Gastroesophageal sphincter (tissue), 4 donors: Measurements from ENCODE around the gene DYRK3. TPM values are rescaled to one million over a fixed set of nuclear protein-coding genes. Genes with fewer than 3 reads are reported as not detected.

Experiments
- ATAC-seq: fragments of 150-250 bp; one replicate; pipeline ENCODE4 v1.9.1; 2016; ENCODE audit warnings: mild to moderate bottlenecking, moderate library complexity
- H3K27ac ChIP-seq, 4 donors: fragments of 200-600 bp; sonication (generic) in 3 of 4; 1 replicate in 3 of 4; 2 replicates in 1 of 4; pipeline ENCODE4 v1.5.1; 2016 to 2019
- H3K27me3 ChIP-seq: fragments of 200-600 bp; sonication (generic); one replicate; pipeline ENCODE4 v1.5.1; 2019
- H3K36me3 ChIP-seq, 2 donors: fragments of 200-600 bp; sonication (generic); one replicate each; pipeline ENCODE4 v1.5.1; 2019; ENCODE audit warnings: control low read depth in 1 of 2
- H3K4me1 ChIP-seq, 3 donors: fragments of 200-600 bp; sonication (generic); 1 replicate in 2 of 3; 2 replicates in 1 of 3; pipeline ENCODE4 v1.5.1; 2016 to 2019; ENCODE audit warnings: control low read depth in 2 of 3
- H3K4me3 ChIP-seq, 2 donors: fragments of 200-600 bp; sonication (generic); one replicate each; pipeline ENCODE4 v1.5.1; 2019; ENCODE audit warnings: mild to moderate bottlenecking in 1 of 2, moderate library complexity in 1 of 2
- H3K9me3 ChIP-seq, 3 donors: fragments of 200-600 bp; sonication (generic); one replicate each; pipeline ENCODE4 v1.5.1; 2017 to 2019; ENCODE audit warnings: control low read depth in 2 of 3
- CTCF ChIP-seq, 4 experiments: fragments of 200-600 bp in 2 of 4; fragments of 450-650 bp in 2 of 4; sonication (generic) in 1 of 4; IDR thresholded peaks; one replicate each; pipeline ENCODE4 v1.5.1; 2017 to 2019; ENCODE audit warnings: antibody characterized with exemption in 4 of 4, mild to moderate bottlenecking in 2 of 4, moderate library complexity in 2 of 4
- EP300 ChIP-seq: sonication (generic); formaldehyde crosslinking; IDR thresholded peaks from one replicate; pipeline ENCODE4 v1.6.1; 2017; ENCODE audit warnings: antibody characterized with exemption, mild to moderate bottlenecking
- POLR2A ChIP-seq, 2 donors: fragments of 450-650 bp; IDR thresholded peaks; one replicate each; pipeline ENCODE4 v1.6.1; 2017; ENCODE audit warnings: antibody characterized with exemption in 2 of 2, mild to moderate bottlenecking in 2 of 2, moderate library complexity in 1 of 2
- POLR2AphosphoS5 ChIP-seq: sonication (generic); formaldehyde crosslinking; IDR thresholded peaks from one replicate; pipeline ENCODE4 v1.6.1; 2017; ENCODE audit warnings: antibody characterized with exemption
- WGBS, 2 donors: methylation state at CpG; one replicate each; pipeline ENCODE4 v1.1.5; 2018; ENCODE audit warnings: low coverage in 1 of 2; 5-methylcytosine and 5-hydroxymethylcytosine counted together
- total RNA-seq, 4 donors: library from RNA; depleted of rRNA; stranded (reverse); fragments of >200 nt; gene quantifications; one replicate each; pipeline ENCODE4 v1.1.0, GENCODE V29; 2016

The DYRK3 gene
- total RNA-seq, 4 donors from 2014 or later, result 5.0 to 14.9 (median 8.4) TPM

GRCh38 chr1:206654828-206655227, 19.5 kb downstream of the DYRK3 start:
- Histone ChIP-seq H3K9me3 (no peaks in the 10 kb centered on the region), H3K36me3 (peaks cover 0 to 15% of the 10 kb centered on the region in 2 donors), H3K4me3 (no peak overlapping the region), H3K4me1 (peaks cover 0 to 35% (median 0%) of the 10 kb centered on the region in 3 donors), H3K27me3 (peaks cover 6% of the 10 kb centered on the region), H3K27ac (peak overlapping the region in 1 of 4 donors; percentile 43)
- 42 to 71% methylated on average over 2 of the region's 2 CpGs for WGBS, 2 donors
- TF ChIP-seq POLR2AphosphoS5 (no peak), POLR2A (IDR thresholded peaks at IDR 0.05) (no peak), EP300 (no peak), CTCF (IDR thresholded peaks at IDR 0.05) (no peak)
- no peak for ATAC-seq

- WGBS, 2 donors, result 20 to 43% methylated on average over 1 of the region's 4 CpGs
- no peak for TF ChIP-seq EP300
- TF ChIP-seq POLR2AphosphoS5, result no peak
- TF ChIP-seq POLR2A (IDR thresholded peaks at IDR 0.05), result no peak
- TF ChIP-seq CTCF (IDR thresholded peaks at IDR 0.05), result no peak
- H3K27ac ChIP-seq, result peak overlapping the region in 1 of 4 donors; percentile 43
- no peak for ATAC-seq
- peaks cover 6% of the 10 kb centered on the region for H3K27me3 ChIP-seq
- H3K4me1 ChIP-seq, result peaks cover 0 to 30% (median 0%) of the 10 kb centered on the region in 3 donors
- no peaks in the 10 kb centered on the region for H3K9me3 ChIP-seq
- H3K4me3 ChIP-seq, result no peak overlapping the region
- peaks cover 0 to 15% of the 10 kb centered on the region in 2 donors for H3K36me3 ChIP-seq
Observed at GRCh38 chr1:206655471-206655882, 20.1 kb downstream of the DYRK3 start.

DNA sequence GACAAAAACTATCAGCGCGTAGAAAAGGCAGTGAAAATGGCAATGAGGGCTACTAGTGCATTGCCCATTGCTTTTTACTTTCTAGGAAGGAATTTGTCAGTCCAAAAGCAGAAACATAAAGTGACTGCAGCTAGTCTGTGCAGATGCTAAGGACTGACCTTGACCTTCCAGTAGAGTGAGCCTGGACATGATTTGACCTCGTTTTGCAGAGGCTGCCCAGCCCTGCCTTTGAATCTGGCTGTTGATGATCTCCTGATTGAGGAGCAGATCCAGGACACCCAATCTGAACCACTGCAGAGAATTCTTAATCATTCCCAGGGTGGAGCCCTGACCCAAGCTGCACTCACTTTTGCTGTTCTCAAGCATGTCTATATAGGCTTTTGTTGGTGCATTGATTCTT, 21.6 kb downstream of the DYRK3 start:
- Histone ChIP-seq H3K36me3 (peaks cover 0 to 2% of the 10 kb centered on the region in 2 donors), H3K4me1 (peaks cover 0 to 30% (median 0%) of the 10 kb centered on the region in 3 donors), H3K9me3 (no peaks in the 10 kb centered on the region), H3K27me3 (peaks cover 6% of the 10 kb centered on the region), H3K27ac (no peak overlapping the region), H3K4me3 (no peak overlapping the region)
- ATAC-seq, result no peak
- no peak for TF ChIP-seq POLR2A (IDR thresholded peaks at IDR 0.05)
- no peak for TF ChIP-seq EP300
- no peak for TF ChIP-seq CTCF (IDR thresholded peaks at IDR 0.05)
- no peak for TF ChIP-seq POLR2AphosphoS5
- 81 to 92% methylated on average over 3 of the region's 3 CpGs for WGBS, 2 donors

- Histone ChIP-seq H3K9me3 (no peaks in the 10 kb centered on the region), H3K27ac (no peak overlapping the region), H3K27me3 (peaks cover 6% of the 10 kb centered on the region), H3K4me3 (no peak overlapping the region), H3K36me3 (no peaks in the 10 kb centered on the region), H3K4me1 (peaks cover 0 to 30% (median 0%) of the 10 kb centered on the region in 3 donors)
- 33 to 50% methylated on average over 5 to 6 of the region's 6 CpGs for WGBS, 2 donors
- no peak for ATAC-seq
- TF ChIP-seq CTCF (IDR thresholded peaks at IDR 0.05), result no peak
- no peak for TF ChIP-seq POLR2AphosphoS5
- no peak for TF ChIP-seq POLR2A (IDR thresholded peaks at IDR 0.05)
- TF ChIP-seq EP300, result no peak
Observed at GRCh38 chr1:206657751-206658150, 22.4 kb downstream of the DYRK3 start.

DNA sequence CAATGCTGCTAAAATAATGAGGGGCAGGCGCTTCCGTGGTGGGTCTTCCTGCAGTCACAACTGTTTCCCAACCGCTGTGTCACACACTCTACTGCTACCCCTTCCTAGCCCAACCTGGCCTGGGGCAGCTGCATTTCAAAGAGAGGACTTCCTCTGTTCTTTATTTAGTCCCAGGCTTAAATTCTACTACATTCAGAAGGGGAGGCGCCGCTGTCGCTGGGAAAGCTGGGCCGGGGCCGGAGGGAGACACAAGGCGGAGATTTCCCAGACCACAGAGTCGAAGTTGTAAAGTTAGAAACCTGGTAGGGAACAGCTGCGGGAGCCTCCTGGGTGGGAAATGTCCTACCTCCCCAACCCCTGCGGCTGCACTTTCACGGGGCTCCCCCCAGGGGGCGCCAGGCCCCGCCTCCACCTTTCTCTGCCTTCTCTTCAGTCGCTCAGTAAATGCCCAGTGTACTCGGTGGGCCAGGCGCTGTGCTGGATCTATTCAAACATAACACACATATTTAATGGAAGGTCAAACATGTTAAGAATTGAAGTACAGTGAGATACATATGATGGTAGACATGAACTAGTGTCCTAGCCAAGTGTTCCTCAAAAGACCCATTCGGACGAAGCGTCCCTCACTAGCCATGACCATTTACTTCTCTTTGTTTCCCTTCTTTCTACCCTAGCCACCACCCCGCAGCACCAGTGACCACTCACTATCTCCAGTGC, 23.1 kb downstream of the DYRK3 start:
- TF ChIP-seq POLR2AphosphoS5, result no peak
- TF ChIP-seq CTCF (IDR thresholded peaks at IDR 0.05), result peak in 3 of 4 experiments; percentile 22 to 67 (median 26)
- no peaks in the 10 kb centered on the region for H3K9me3 ChIP-seq
- WGBS, 2 donors, result 30 to 38% methylated on average over 11 to 19 of the region's 22 CpGs
- H3K4me3 ChIP-seq, result no peak overlapping the region
- ATAC-seq, result no peak
- peaks cover 6% of the 10 kb centered on the region for H3K27me3 ChIP-seq
- peaks cover 0 to 37% (median under 1%) of the 10 kb centered on the region in 3 donors for H3K4me1 ChIP-seq
- no peaks in the 10 kb centered on the region for H3K36me3 ChIP-seq
- H3K27ac ChIP-seq, result no peak overlapping the region
